ENCODE measurements around the gene HOXD1. TPM values are rescaled to one million over a fixed set of nuclear protein-coding genes. Genes with fewer than 3 reads are reported as not detected.

The HOXD1 gene
- total RNA-seq, 4 donors from 2014 or later: 0.11 to 0.40 TPM; not detected in 2

DNA sequence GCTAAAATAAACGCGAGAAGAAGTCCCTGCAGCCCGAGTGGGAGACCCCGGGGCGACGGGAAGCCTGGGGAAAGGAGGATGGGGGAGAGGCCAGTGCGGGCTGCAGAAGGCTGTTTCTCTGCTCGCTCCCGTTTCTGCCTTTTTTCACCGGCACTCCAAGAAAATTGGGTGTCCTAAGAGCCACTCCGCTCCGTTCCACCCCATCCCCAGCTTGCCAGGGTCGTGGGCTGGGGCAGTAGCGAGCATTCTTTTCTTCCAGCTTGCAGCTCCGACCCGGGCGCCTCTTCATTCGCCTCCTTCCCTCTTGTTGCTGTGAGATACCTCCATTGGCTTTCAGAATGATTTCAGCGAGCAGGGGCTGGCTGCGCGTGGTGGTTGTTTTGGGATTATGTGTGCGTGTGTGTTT is 30.3 kb upstream of the HOXD1 start:
- Histone ChIP-seq H3K36me3 (no peaks in the 10 kb centered on the region), H3K27me3 (peaks cover 69% of the 10 kb centered on the region), H3K4me1 (peaks cover 7 to 31% of the 10 kb centered on the region in 2 donors), H3K27ac (no peak overlapping the region), H3K4me3 (replicated peaks in 1 of 3) (no peak overlapping the region), H3K9me3 (no peaks in the 10 kb centered on the region)
- TF ChIP-seq, protein P1, sequence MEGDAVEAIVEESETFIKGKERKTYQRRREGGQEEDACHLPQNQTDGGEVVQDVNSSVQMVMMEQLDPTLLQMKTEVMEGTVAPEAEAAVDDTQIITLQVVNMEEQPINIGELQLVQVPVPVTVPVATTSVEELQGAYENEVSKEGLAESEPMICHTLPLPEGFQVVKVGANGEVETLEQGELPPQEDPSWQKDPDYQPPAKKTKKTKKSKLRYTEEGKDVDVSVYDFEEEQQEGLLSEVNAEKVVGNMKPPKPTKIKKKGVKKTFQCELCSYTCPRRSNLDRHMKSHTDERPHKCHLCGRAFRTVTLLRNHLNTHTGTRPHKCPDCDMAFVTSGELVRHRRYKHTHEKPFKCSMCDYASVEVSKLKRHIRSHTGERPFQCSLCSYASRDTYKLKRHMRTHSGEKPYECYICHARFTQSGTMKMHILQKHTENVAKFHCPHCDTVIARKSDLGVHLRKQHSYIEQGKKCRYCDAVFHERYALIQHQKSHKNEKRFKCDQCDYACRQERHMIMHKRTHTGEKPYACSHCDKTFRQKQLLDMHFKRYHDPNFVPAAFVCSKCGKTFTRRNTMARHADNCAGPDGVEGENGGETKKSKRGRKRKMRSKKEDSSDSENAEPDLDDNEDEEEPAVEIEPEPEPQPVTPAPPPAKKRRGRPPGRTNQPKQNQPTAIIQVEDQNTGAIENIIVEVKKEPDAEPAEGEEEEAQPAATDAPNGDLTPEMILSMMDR (IDR thresholded peaks at IDR 0.05): no peak
- TF ChIP-seq POLR2A (IDR thresholded peaks at IDR 0.05): no peak
- DNase-seq: no peak
- WGBS, 2 donors: 13 to 34% methylated on average over 22 of the region's 22 CpGs
- intact Hi-C loops (cut with DNase I): no loop called here

DNA sequence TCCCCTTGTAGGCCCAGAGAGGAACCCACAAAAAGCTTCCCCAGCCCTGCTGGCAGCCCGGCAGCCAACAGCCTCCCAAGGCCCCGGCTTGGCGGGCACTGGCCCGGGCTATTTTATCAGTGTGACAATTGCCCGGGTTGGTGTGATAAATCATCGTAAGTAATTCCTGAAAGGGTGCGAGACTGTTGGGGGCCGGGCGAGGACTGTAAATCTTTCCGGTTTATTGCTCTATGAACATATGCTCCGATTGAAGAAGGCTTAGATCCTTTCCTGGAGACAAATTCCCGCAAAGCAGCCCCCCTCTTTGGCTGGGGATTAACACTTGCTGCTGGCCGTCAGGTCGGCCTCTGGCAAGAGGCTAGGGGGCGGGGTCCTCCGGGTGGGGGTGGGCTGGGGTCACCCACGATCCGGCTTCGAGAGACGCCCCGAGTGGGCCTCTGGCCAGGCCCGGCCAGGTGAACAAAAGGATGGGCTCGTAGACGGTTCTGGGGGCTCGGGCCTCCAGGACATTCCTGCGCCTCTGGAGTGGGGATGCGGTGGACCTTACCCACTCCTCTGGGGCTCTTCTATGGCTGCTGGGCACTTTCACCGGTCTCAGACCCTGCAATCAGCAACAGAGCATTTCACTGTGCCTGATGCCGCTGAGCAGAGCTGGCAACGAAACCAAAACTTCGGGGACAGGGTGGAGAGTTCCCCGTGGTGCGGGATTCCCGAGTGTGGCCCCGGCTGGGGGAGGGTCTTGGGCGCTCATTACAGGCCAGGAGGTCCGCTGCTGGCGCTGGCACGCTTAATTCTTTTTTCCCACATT is 29.4 kb upstream of the HOXD1 start:
- DNase-seq: no peak
- intact Hi-C loops (cut with DNase I): no loop called here
- no peak overlapping the region for H3K4me3 ChIP-seq (replicated peaks in 1 of 3)

DNA sequence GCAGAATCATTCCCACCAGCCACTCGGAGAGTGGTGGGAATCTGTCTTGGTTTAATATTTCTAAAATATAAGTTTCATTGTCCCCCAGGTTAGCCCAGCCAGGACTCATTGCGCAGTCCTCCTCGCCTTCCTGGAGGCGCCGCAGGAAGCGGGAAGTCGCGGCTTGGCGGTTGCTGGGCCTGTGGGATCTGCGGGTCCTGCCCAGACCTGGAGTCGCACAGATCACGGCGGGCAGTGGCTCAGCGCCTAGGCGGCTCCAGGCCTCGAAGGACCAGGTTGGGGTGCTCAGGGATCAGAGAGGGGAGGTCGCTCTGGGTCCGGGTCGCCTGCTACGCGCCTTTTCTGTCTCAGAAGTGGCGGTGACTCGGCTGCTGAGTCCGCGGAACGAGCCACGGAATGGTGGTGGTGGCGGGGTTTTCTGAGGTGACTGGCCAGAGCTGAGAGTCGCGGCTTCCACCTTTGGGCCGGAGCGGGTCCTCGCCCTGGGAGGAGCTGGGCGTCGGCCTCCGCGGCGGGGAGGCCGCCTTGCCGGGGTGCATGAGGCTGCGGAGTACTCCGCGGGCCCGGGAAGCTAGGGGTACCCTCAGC is 28.7 kb upstream of the HOXD1 start:
- 7 to 32% methylated on average over 5 to 21 of the region's 44 CpGs for WGBS, 2 donors
- Histone ChIP-seq H3K4me3 (replicated peaks in 1 of 3) (no peak overlapping the region), H3K9me3 (no peaks in the 10 kb centered on the region), H3K36me3 (no peaks in the 10 kb centered on the region), H3K27ac (no peak overlapping the region), H3K4me1 (peaks cover 7 to 31% of the 10 kb centered on the region in 2 donors), H3K27me3 (peaks cover 75% of the 10 kb centered on the region)
- DNase-seq: no peak
- intact Hi-C loops (cut with DNase I): no loop called here
- TF ChIP-seq, protein P1 (IDR thresholded peaks at IDR 0.05): no peak
- no peak for TF ChIP-seq POLR2A (IDR thresholded peaks at IDR 0.05)

More for the DNA sequence above, 29.4 kb upstream of the HOXD1 start:
- no peak overlapping the region for H3K27ac ChIP-seq
- TF ChIP-seq, protein P1 (IDR thresholded peaks at IDR 0.05): no peak
- no peak for TF ChIP-seq POLR2A (IDR thresholded peaks at IDR 0.05)
- no peaks in the 10 kb centered on the region for H3K36me3 ChIP-seq
- H3K9me3 ChIP-seq: no peaks in the 10 kb centered on the region
- H3K4me1 ChIP-seq: peaks cover 7 to 31% of the 10 kb centered on the region in 2 donors
- H3K27me3 ChIP-seq: peaks cover 71% of the 10 kb centered on the region
- WGBS, 2 donors: 12 to 19% methylated on average over 25 to 33 of the region's 39 CpGs

DNA sequence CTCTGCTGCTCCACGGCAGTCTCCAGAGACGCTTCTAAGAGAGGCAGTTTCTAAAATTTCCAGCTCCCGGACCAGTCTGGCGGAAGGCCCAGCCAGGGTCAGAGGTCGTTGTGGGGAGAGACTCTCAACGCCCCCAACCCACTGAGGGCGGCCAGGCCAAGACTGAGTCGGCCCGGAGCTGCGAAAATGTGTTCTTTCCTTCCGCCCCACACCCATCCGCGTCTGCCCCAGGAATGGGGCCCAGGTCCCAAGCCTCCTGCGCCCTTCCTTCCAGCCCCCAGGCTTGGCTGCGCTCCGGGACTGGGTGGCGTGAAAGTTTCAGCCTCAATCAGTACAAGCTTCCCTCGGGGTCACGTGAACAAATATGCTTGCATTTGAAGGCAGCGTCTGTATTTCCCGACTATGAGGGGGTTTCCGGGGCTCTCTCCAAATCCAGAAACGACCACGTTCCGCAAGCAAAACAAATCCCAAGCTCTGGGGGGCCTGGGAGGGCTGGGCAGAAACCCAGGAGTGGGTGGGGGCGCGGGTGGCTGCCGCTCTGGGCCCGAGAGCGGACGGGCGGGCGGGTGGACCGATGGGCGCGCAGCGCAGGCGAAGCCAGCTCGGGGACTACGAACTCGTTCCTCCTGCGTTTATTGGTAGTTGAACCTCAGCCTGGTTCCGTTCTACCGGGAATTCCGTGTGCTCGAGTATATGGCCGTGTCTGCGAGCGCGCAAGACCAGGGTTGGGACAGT is 28.1 kb upstream of the HOXD1 start:
- no peaks in the 10 kb centered on the region for H3K9me3 ChIP-seq
- H3K27me3 ChIP-seq: peaks cover 82% of the 10 kb centered on the region
- DNase-seq: no peak
- H3K4me1 ChIP-seq: peaks cover 7 to 31% of the 10 kb centered on the region in 2 donors
- no peak overlapping the region for H3K4me3 ChIP-seq (replicated peaks in 1 of 3)
- no peak for TF ChIP-seq POLR2A (IDR thresholded peaks at IDR 0.05)
- TF ChIP-seq, protein P1 (IDR thresholded peaks at IDR 0.05): no peak
- no peak overlapping the region for H3K27ac ChIP-seq
- intact Hi-C loops (cut with DNase I): no loop called here
- WGBS, 2 donors: 24 to 26% methylated on average over 32 to 41 of the region's 50 CpGs
- no peaks in the 10 kb centered on the region for H3K36me3 ChIP-seq

All from thyroid gland (tissue), 4 donors.